Measurements from ENCODE around the gene NUP214. TPM values are rescaled to one million over a fixed set of nuclear protein-coding genes. Genes with fewer than 3 reads are reported as not detected.

Gene NUP214
- total RNA-seq, 1 experiment from 2014 or later = 64.2 TPM

- Histone ChIP-seq H3K9me3 (ENCODE audit: low read depth, low read length, poor library complexity, severe bottlenecking) (no peaks in the 10 kb centered on the region), H3K27ac (ENCODE audit: low read depth, low read length, poor library complexity, severe bottlenecking) (no peak overlapping the region), H3K4me1 (ENCODE audit: insufficient read depth, low read length, poor library complexity, severe bottlenecking) (no peaks in the 10 kb centered on the region), H3K36me3 (ENCODE audit: insufficient read depth, low read length, poor library complexity, severe bottlenecking) (peaks cover 88% of the 10 kb centered on the region), H3K4me3 (ENCODE audit: low read depth, low read length, poor library complexity, severe bottlenecking) (no peak overlapping the region), H3K27me3 (replicated peaks; ENCODE audit: insufficient read depth, low read depth, low read length, poor library complexity) (no peaks in the 10 kb centered on the region)
- no peak for TF ChIP-seq EZH2 (IDR thresholded peaks at IDR 0.05; ENCODE audit: borderline replicate concordance, low read depth, low read length, poor library complexity, severe bottlenecking)
- TF ChIP-seq, protein P1, sequence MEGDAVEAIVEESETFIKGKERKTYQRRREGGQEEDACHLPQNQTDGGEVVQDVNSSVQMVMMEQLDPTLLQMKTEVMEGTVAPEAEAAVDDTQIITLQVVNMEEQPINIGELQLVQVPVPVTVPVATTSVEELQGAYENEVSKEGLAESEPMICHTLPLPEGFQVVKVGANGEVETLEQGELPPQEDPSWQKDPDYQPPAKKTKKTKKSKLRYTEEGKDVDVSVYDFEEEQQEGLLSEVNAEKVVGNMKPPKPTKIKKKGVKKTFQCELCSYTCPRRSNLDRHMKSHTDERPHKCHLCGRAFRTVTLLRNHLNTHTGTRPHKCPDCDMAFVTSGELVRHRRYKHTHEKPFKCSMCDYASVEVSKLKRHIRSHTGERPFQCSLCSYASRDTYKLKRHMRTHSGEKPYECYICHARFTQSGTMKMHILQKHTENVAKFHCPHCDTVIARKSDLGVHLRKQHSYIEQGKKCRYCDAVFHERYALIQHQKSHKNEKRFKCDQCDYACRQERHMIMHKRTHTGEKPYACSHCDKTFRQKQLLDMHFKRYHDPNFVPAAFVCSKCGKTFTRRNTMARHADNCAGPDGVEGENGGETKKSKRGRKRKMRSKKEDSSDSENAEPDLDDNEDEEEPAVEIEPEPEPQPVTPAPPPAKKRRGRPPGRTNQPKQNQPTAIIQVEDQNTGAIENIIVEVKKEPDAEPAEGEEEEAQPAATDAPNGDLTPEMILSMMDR (conservative IDR thresholded peaks at IDR 0.05; ENCODE audit: low read depth, low read length) = no peak
- POLR2A ChIA-PET (ENCODE audit: low non-redundant PET) = no interaction called here
- no TSS peak for BruUV-seq (replicated peaks)
- CTCF ChIA-PET = interaction anchor here (0.7 kb wide), 1 partner anchor 32 kb away, joined by 16 read pairs; no protein-coding TSS in a partner anchor
- DNase-seq (ENCODE audit: low spot score) = no peak
- intact Hi-C loops (cut with micrococcal nuclease; ENCODE audit: unreplicated experiment) = no loop called here
Measured at GRCh38 chr9:131138676-131139075, 13.3 kb downstream of the NUP214 start.

- no peaks in the 10 kb centered on the region for H3K9me3 ChIP-seq (ENCODE audit: low read depth, low read length, poor library complexity, severe bottlenecking)
- H3K27ac ChIP-seq (ENCODE audit: low read depth, low read length, poor library complexity, severe bottlenecking) = no peak overlapping the region
- TF ChIP-seq, protein P1 (conservative IDR thresholded peaks at IDR 0.05; ENCODE audit: low read depth, low read length) = no peak
- TF ChIP-seq EZH2 (IDR thresholded peaks at IDR 0.05; ENCODE audit: borderline replicate concordance, low read depth, low read length, poor library complexity, severe bottlenecking) = no peak
- ChIA-PET POLR2A (ENCODE audit: low non-redundant PET) (no interaction called here), CTCF (no interaction called here)
- BruUV-seq (replicated peaks) = no TSS peak
- no peaks in the 10 kb centered on the region for H3K4me1 ChIP-seq (ENCODE audit: insufficient read depth, low read length, poor library complexity, severe bottlenecking)
- H3K36me3 ChIP-seq (ENCODE audit: insufficient read depth, low read length, poor library complexity, severe bottlenecking) = peaks cover 88% of the 10 kb centered on the region
- no peak overlapping the region for H3K4me3 ChIP-seq (ENCODE audit: low read depth, low read length, poor library complexity, severe bottlenecking)
- H3K27me3 ChIP-seq (replicated peaks; ENCODE audit: insufficient read depth, low read depth, low read length, poor library complexity) = no peaks in the 10 kb centered on the region
- intact Hi-C loops (cut with micrococcal nuclease; ENCODE audit: unreplicated experiment) = no loop called here
- DNase-seq (ENCODE audit: low spot score) = no peak
Measured at GRCh38 chr9:131140112-131140511, 14.7 kb downstream of the NUP214 start.

DNA sequence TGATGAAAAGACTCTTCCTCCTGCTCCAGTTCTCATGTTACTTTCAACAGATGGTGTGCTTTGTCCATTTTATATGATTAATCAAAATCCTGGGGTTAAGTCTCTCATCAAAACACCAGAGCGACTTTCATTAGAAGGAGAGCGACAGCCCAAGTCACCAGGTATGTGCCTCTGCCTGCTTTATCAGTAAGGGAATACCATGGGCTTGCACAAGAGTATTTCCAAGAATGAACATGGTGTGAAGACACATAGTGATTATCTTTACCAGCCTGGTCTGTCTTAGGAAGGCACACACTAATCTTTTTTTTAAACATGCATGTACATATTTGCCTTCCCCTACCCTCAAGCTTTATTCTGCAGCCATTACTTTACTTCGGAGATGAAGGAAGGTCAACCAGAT is 15.2 kb downstream of the NUP214 start:
- BruUV-seq (replicated peaks) = no TSS peak
- Histone ChIP-seq H3K27me3 (replicated peaks; ENCODE audit: insufficient read depth, low read depth, low read length, poor library complexity) (no peaks in the 10 kb centered on the region), H3K36me3 (ENCODE audit: insufficient read depth, low read length, poor library complexity, severe bottlenecking) (peaks cover 88% of the 10 kb centered on the region), H3K4me3 (ENCODE audit: low read depth, low read length, poor library complexity, severe bottlenecking) (no peak overlapping the region), H3K4me1 (ENCODE audit: insufficient read depth, low read length, poor library complexity, severe bottlenecking) (no peaks in the 10 kb centered on the region), H3K27ac (ENCODE audit: low read depth, low read length, poor library complexity, severe bottlenecking) (no peak overlapping the region), H3K9me3 (ENCODE audit: low read depth, low read length, poor library complexity, severe bottlenecking) (no peaks in the 10 kb centered on the region)
- ChIA-PET CTCF (no interaction called here), POLR2A (ENCODE audit: low non-redundant PET) (no interaction called here)
- DNase-seq (ENCODE audit: low spot score) = no peak
- TF ChIP-seq, protein P1 (conservative IDR thresholded peaks at IDR 0.05; ENCODE audit: low read depth, low read length) = no peak
- intact Hi-C loops (cut with micrococcal nuclease; ENCODE audit: unreplicated experiment) = no loop called here
